Glomerular endothelial cell (primary cell): ENCODE results near the gene AKR1B1. TPM values are rescaled to one million over a fixed set of nuclear protein-coding genes. Genes with fewer than 3 reads are reported as not detected.

Experiments
- DNase-seq: peaks from one replicate; pipeline ENCODE4 v3.0.0-alpha.2; 2011; ENCODE audit warnings: low read depth, low spot score; ENCODE audit errors: extremely low read depth
- total RNA-seq: library from RNA; depleted of rRNA; stranded (reverse); fragments of >200 nt; gene quantifications from 2 replicates; pipeline ENCODE4 v1.2.3, GENCODE V29; 2015

The AKR1B1 gene
- total RNA-seq, 1 donor from 2014 or later = 68.5 TPM

- DNase-seq = no peak
These were observed 12.5 kb downstream of the AKR1B1 start for GRCh38 chr7:134446446-134446845.

- no peak for DNase-seq
These were observed 14.0 kb downstream of the AKR1B1 start for GRCh38 chr7:134444961-134445315.

DNA sequence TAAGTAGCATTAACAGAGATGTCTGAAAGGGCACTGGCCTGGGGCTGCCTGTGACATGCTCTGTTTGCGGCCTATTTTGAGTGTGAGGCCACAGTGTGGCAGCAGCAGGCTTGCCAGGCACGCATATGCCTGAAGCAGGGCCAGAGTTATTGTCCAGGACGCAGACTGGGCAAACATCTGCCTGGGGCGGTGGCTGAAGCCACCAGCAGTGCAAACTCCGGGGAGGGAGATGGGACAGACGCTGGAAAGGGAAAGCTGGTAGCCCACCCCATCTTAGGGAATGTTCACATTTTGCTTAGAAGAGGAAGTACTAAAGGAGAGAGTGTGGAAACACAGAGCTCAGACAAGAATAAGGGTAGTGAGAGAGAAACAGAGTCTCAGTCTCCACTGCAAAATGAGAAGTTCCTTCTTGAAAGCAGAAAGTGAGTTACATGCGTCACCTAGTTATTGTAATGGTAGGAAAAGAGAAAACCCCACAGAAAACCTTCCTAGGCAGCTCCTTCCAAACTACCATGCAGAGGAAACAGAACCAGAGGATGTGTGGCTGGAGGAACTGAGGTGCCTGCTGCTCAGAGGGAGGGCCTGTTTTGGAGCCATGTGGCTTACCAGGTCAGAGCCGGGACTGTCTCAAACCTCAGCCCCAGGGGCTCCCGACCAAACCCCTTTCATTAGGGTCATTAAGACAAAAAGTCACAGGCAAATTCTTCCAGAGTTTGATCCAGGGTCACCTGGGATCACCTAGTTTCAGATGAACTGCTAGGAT is 14.5 kb downstream of the AKR1B1 start:
- no peak for DNase-seq

- no peak for DNase-seq
These were observed 15.4 kb downstream of the AKR1B1 start for GRCh38 chr7:134443396-134444070.

GRCh38 chr7:134442441-134443220 is 16.3 kb downstream of the AKR1B1 start:
- no peak for DNase-seq

GRCh38 chr7:134441264-134441663 is 17.6 kb downstream of the AKR1B1 start:
- DNase-seq = no peak

GRCh38 chr7:134440476-134440875 is 18.4 kb downstream of the AKR1B1 start:
- no peak for DNase-seq

GRCh38 chr7:134440067-134440466 is 18.8 kb downstream of the AKR1B1 start:
- no peak for DNase-seq

GRCh38 chr7:134438946-134439345 is 20.0 kb downstream of the AKR1B1 start:
- DNase-seq = no peak

DNA sequence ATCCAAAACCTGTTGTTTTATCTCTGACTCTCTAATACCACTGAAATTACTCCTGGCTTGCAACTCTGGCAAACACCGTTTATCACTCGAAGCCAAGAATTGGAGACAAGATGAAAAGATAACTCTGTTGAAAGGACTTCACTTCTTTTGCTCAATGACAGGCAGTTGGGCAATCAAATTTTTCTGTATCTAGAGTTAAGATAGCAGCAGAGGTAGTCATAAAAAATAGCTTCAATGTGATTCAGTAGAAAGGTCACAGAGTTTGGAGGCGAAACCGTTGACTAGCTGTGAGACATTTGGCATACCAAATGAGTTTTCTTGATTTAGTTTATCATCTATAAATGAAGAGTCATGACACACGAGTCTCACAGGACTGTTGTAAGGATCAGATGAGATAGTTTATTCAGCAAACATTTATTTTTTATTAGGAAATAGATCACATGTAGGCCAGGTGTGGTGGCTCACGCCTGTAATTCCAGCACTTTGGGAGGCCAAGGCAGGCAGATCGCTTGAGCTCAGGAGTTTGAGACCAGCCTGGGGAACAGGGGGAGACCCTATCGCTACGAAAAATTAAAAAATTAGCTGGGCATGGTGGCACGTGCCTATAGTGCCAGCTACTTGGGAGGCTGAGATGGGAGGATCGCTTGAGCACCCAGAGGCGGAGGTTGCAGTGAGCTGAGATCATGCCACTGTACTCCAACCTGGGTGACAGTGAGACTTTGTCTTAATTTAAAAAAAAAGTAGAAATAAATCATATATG is 23.6 kb downstream of the AKR1B1 start:
- DNase-seq = no peak

DNA sequence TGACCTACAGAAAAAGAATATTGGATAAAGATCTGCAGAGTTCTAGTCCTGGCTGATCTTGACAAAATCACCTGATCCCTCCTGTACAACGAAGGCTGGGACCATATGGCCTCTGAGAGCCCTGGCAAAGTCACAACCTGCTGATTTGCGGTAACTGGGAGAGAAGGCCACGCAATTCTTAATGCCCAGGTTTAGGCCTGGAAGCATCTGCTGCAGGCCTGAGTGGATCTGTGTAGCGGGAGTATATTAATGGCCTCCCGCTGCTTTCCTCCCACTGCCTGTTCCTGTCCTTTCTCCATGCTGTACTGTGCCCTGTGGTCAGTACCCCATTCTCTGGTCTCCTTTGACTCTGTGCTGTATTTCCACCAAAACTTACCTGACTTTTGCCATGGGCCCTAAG is 24.2 kb downstream of the AKR1B1 start:
- DNase-seq = no peak

GRCh38 chr7:134433430-134433829 is 25.5 kb downstream of the AKR1B1 start:
- DNase-seq = no peak

GRCh38 chr7:134432296-134433152 is 26.4 kb downstream of the AKR1B1 start:
- DNase-seq = peak; percentile 80

- no peak for DNase-seq
These were observed 27.1 kb downstream of the AKR1B1 start for GRCh38 chr7:134431815-134432214.

DNA sequence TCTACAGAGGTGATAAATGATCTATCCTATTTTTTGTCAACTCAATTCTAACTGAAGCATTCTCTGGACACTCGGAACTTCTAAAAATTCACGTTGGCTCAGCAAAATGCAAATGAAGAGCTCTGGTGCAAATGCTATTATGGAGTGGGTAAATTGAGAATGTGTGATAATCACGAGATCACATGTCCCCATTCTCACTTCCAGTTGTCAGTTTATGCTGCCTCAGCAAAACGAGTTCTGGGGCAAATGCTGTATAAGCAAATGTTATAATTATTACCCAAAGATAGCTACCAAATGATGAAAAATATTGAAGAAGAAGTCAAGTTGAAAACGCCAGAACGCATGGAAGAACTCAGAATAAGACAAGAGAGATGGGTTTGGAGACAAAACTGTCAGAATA is 29.4 kb downstream of the AKR1B1 start:
- no peak for DNase-seq

GRCh38 chr7:134428942-134429341 is 30.0 kb downstream of the AKR1B1 start:
- no peak for DNase-seq

DNA sequence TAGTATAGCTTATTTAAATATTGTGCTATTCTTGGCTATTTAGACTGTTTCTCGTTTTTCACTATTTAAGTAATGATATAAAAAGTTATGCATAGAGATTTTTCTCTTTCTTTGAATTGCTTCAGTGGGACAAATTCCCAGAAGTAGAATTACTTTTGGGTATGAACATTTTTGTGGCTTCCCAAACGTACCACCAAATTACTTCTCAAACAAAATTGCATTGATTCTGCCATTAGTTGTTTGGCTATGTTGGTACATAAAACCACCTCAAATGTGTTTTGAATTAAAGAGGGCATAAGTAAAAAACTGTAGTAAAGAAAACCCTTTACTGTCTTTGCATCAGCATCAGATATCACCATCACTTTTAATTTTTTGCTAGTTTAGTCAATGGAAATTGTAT is 31.0 kb downstream of the AKR1B1 start:
- no peak for DNase-seq

DNA sequence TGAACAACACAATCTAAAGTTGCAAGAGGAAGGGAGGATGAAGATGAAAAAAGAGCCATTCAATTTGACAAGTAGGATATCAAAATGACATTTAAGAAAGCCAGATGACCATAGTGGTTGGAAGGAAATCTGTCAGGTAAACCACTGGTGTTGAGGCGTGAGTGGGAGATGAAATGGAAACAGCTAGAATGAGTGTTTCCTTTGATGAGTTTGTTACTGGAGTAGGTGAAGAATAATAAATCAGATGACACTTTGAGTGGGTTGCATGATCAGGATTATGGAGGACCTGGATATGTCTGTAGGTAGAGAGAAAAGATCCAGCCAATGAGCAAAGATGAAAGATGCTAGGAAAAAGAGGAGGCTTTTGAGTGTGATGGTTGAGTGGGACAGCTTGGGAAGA is 33.1 kb downstream of the AKR1B1 start:
- no peak for DNase-seq

DNA sequence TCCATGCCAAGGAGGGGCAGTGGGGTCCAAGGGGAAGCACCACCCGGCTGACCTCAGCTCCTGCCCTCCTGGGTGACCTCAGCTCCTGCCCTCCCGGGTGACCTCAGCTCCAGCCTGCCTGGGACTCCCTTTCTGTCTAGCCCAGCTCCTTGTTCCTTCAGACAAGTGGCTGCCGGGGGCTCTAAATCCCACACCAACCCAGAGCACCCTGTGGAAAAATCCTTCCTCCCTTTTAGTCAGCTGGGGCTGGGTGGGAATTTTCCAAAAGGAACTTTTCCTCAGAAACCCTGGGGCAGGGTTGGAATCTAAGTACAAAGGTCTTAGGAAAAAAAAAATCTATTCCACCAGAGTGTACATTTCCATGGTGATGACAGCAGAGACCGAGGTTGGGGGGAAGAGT is 36.3 kb downstream of the AKR1B1 start:
- DNase-seq = no peak

- DNase-seq = no peak
These were observed 36.9 kb downstream of the AKR1B1 start for GRCh38 chr7:134422008-134422407.
